ENCODE results near the gene XPO6. TPM values are rescaled to one million over a fixed set of nuclear protein-coding genes. Genes with fewer than 3 reads are reported as not detected.

XPO6 gene
- total RNA-seq, 1 donor from 2014 or later: 82.9 TPM

DNA sequence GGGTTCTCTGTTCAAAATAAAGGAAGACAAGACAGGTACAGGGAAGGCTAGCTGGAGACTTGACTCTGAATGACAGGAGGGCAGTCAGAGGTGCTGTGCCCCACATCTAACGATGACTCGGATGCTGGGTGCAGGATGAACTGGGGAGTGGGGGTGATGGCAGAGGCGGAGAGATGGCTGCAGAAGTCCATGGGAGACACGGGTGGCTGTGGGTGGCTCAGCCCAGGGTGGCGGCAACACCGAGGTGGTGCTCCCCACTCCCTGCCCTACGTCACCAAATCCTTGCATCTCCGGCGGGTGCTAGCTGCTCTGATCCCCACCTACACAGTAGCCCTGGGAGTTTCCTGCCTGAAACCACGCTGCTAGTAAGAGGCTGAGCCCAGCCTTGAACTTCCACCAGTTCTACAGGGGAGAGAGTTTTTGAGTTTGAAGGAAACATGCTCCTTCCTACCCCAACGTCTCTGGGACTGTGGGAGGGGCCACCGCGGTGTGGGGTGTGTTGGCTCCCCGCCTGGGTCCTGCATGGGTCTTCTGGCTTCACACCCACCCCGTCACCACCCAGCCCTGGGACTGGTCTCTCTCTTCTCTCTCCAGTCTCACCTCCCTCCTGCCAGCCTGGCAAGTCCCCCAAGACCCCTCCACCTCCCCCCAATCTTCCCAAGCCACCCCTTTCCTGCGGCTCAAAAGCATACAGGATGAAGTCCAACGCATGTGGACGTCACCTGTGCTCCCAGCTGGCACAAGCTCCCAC is 152.8 kb downstream of the XPO6 start:
- Mint-ChIP-seq H3K9me3 (ENCODE audit: low read depth) (no peaks in the 10 kb centered on the region), H3K4me3 (ENCODE audit: low read depth) (no peak overlapping the region), H3K36me3 (ENCODE audit: insufficient read depth) (no peaks in the 10 kb centered on the region), H3K4me1 (ENCODE audit: low read depth) (no peaks in the 10 kb centered on the region), H3K27me3 (peaks cover 55% of the 10 kb centered on the region), H3K27ac (no peak overlapping the region)
- TF ChIP-seq, protein P1, sequence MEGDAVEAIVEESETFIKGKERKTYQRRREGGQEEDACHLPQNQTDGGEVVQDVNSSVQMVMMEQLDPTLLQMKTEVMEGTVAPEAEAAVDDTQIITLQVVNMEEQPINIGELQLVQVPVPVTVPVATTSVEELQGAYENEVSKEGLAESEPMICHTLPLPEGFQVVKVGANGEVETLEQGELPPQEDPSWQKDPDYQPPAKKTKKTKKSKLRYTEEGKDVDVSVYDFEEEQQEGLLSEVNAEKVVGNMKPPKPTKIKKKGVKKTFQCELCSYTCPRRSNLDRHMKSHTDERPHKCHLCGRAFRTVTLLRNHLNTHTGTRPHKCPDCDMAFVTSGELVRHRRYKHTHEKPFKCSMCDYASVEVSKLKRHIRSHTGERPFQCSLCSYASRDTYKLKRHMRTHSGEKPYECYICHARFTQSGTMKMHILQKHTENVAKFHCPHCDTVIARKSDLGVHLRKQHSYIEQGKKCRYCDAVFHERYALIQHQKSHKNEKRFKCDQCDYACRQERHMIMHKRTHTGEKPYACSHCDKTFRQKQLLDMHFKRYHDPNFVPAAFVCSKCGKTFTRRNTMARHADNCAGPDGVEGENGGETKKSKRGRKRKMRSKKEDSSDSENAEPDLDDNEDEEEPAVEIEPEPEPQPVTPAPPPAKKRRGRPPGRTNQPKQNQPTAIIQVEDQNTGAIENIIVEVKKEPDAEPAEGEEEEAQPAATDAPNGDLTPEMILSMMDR (IDR thresholded peaks at IDR 0.05; ENCODE audit: unreplicated experiment): no peak
- no peak for DNase-seq (ENCODE audit: low spot score, unreplicated experiment)

DNA sequence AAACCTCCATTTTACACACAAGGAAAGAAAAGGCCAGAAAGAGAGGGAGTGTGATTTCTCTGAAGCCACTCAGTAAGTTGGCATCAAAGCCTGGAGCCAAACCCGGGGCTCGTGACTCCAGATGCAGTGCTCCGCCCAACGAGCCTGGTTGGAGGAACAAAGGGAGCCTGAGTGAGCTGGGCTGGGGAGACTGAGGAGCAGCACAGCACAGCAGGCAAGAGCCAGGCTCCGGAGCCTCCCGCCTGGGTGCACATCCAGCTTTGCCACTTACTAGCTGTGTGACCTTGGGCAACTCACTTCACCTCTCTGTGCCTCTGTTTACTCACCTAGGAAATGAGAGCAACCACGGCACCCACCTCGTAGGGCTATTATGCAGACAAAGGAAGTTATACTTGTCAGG is 153.8 kb downstream of the XPO6 start:
- Mint-ChIP-seq H3K36me3 (ENCODE audit: insufficient read depth) (no peaks in the 10 kb centered on the region), H3K27me3 (peaks cover 61% of the 10 kb centered on the region), H3K27ac (no peak overlapping the region), H3K4me1 (ENCODE audit: low read depth) (no peaks in the 10 kb centered on the region), H3K4me3 (ENCODE audit: low read depth) (no peak overlapping the region), H3K9me3 (ENCODE audit: low read depth) (no peaks in the 10 kb centered on the region)
- no peak for DNase-seq (ENCODE audit: low spot score, unreplicated experiment)
- TF ChIP-seq, protein P1 (IDR thresholded peaks at IDR 0.05; ENCODE audit: unreplicated experiment): no peak

DNA sequence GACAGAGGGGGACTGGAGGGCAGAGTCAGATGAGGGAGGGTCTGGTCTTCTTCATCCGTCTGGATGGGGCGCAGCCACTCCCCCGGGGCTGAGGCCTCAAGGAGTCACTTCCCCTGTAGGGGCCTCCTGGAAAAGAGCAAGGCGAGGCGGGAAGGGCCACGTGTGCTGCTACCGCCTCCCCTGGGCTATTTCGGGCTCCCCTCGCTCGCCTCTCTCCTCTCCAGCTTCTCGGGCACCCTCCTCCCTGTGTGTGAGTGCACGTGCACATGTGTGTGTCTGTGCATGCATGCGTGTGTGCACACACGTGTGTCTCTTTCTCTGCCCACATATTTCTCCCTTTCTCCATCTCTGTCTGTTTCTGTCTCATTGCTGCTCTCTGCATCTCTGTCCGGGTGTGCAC is 158.3 kb downstream of the XPO6 start:
- TF ChIP-seq, protein P1 (IDR thresholded peaks at IDR 0.05; ENCODE audit: unreplicated experiment): no peak
- Mint-ChIP-seq H3K27ac (no peak overlapping the region), H3K9me3 (ENCODE audit: low read depth) (peaks cover 5% of the 10 kb centered on the region), H3K27me3 (peaks cover 26% of the 10 kb centered on the region), H3K4me3 (ENCODE audit: low read depth) (no peak overlapping the region), H3K36me3 (ENCODE audit: insufficient read depth) (no peaks in the 10 kb centered on the region), H3K4me1 (ENCODE audit: low read depth) (no peaks in the 10 kb centered on the region)
- no peak for DNase-seq (ENCODE audit: low spot score, unreplicated experiment)

DNA sequence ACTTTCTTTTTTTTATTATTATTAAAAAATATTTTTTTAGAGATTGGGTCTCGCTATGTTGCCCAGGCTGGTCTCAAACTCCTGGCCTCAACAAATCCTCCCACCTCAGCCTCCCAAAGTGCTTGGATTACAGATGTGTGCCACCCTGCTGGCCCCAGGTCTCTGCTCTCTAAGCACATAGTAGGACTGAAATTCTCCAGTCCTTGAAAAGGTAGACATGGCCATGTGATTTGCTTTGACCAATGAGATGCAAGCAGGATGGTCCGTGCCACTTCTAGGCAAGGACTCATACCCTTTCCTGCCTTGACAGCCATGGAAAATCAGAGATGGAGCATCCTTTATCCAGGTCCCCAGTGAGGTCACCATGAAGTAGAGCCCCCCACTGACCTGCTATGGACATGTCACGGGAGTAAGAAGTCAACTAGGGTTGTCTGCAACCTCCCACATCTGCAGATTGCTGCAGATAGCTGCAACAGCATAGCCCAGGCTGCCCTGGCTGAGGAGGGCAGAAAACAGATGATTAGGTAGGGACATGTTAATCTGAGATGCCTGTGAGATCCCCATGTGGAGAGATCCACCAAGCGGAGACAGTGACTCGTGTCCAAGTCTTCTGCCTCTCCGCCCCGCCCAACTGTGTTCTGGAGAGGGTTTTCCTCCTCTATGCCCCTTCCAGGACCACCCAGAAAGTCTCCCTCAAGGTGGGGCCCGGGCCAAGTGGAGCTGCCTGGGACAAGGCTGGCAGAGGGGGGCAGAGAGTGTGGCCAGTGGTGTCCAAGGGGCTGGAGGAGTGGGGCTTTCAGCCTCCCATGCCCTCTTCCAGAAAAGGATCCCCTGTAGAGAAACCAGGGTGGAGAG is 159.3 kb downstream of the XPO6 start:
- TF ChIP-seq, protein P1 (IDR thresholded peaks at IDR 0.05; ENCODE audit: unreplicated experiment): no peak
- H3K36me3 Mint-ChIP-seq (ENCODE audit: insufficient read depth): no peaks in the 10 kb centered on the region
- no peak overlapping the region for H3K27ac Mint-ChIP-seq
- no peak for DNase-seq (ENCODE audit: low spot score, unreplicated experiment)
- H3K27me3 Mint-ChIP-seq: peaks cover 20% of the 10 kb centered on the region
- no peak overlapping the region for H3K4me3 Mint-ChIP-seq (ENCODE audit: low read depth)
- H3K9me3 Mint-ChIP-seq (ENCODE audit: low read depth): peaks cover 7% of the 10 kb centered on the region
- H3K4me1 Mint-ChIP-seq (ENCODE audit: low read depth): no peaks in the 10 kb centered on the region

DNA sequence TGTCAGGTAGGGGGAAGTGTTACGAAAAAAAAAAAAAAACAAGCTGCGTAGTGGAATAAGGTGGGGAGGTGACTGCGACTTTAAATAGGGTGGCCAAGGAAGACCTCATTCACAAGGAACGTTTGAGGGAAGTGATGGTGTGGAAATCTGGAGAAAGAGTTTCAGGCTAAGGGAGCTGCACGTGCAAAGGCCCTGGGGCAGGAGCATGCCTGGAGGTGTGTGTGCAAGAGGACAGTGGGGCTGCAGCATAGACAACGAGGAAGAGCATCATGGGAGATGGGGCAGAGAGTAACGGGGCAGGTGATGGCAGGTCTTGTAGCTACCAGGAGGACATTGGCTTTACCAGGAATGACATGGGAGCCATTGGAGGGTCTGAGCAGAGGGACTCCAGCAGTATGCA is 160.3 kb downstream of the XPO6 start:
- Mint-ChIP-seq H3K4me1 (ENCODE audit: low read depth) (no peaks in the 10 kb centered on the region), H3K36me3 (ENCODE audit: insufficient read depth) (no peaks in the 10 kb centered on the region), H3K4me3 (ENCODE audit: low read depth) (no peak overlapping the region), H3K9me3 (ENCODE audit: low read depth) (peaks cover 12% of the 10 kb centered on the region), H3K27me3 (peaks cover 20% of the 10 kb centered on the region), H3K27ac (no peak overlapping the region)
- no peak for DNase-seq (ENCODE audit: low spot score, unreplicated experiment)
- TF ChIP-seq, protein P1 (IDR thresholded peaks at IDR 0.05; ENCODE audit: unreplicated experiment): no peak
